Spleen (tissue), 7 donors: ENCODE results near the gene KAT5.
"Not testable (repeated sequence)": the region's sequence is repeated elsewhere in the genome, so short reads cannot be mapped to it uniquely, and the experiment has no call there.

ENCODE experiments used
- CTCF ChIP-seq, 11 experiments: fragments of 200-600 bp in 7 of 11; fragments of 450-650 bp in 4 of 11; sonication (generic) in 4 of 11; IDR thresholded peaks in 8 of 11; conservative IDR thresholded peaks in 3 of 11; 1 replicate in 7 of 11; 2 replicates in 4 of 11; pipeline versions ENCODE4 v1.4.0 to v1.8.0; 2016 to 2021; ENCODE audit warnings: antibody characterized with exemption in 11 of 11, inconsistent platforms in 4 of 11, mild to moderate bottlenecking in 1 of 11
- POLR2A ChIP-seq, 3 donors: fragments of 450-650 bp; IDR thresholded peaks; one replicate each; pipeline ENCODE4 v1.5.1; 2017; ENCODE audit warnings: antibody characterized with exemption in 3 of 3, mild to moderate bottlenecking in 1 of 3
- POLR2AphosphoS5 ChIP-seq, 3 donors: sonication (generic); formaldehyde crosslinking; IDR thresholded peaks; one replicate each; pipeline ENCODE4 v1.5.1; 2017; ENCODE audit warnings: antibody characterized with exemption in 3 of 3
- donor health status: DM: no; HTN: no; CAD: no; lungs with moderate emphysema.
- donor health status: DM: no; HTN: no; CAD: no.
- donor health status: DM: no; HTN: no; CAD: no.

- TF ChIP-seq CTCF (IDR thresholded peaks at IDR 0.05 in 8 of 11, conservative IDR thresholded peaks at IDR 0.05 in 3 of 11); POLR2A (IDR thresholded peaks at IDR 0.05); POLR2AphosphoS5 (IDR thresholded peaks at IDR 0.05): not testable (repeated sequence)
These were observed 28.6 kb upstream of the KAT5 start for GRCh38 chr11:65683480-65683879.
